PFSK-1 (cell line): ENCODE results near the gene CAMLG.

Experiments used
- FOXP2 ChIP-seq: optimal IDR thresholded peaks from 2 replicates; pipeline ENCODE3; 2011; ENCODE audit warnings: borderline replicate concordance, control low read depth, inconsistent platforms; ENCODE audit not compliant: insufficient read depth; ENCODE audit errors: extremely low read length, extremely low read depth
- POLR2AphosphoS5 ChIP-seq: IDR thresholded peaks from 2 replicates; pipeline ENCODE4 v1.6.1; 2012; ENCODE audit warnings: low read depth, mild to moderate bottlenecking, control low read depth, low read length, moderate library complexity
- REST ChIP-seq, 2 experiments: IDR thresholded peaks; 2 replicates each; pipeline versions ENCODE4 v1.6.1 to v1.8.0; 2011 to 2012; ENCODE audit warnings: low read depth in 2 of 2, low read length in 2 of 2, control low read depth in 1 of 2, inconsistent platforms in 1 of 2, mild to moderate bottlenecking in 1 of 2, moderate library complexity in 1 of 2; ENCODE audit not compliant: insufficient read depth in 1 of 2
- SIN3A ChIP-seq: IDR thresholded peaks from 2 replicates; pipeline ENCODE4 v1.6.1; 2012; ENCODE audit warnings: mild to moderate bottlenecking, low read length, moderate library complexity, borderline replicate concordance; ENCODE audit not compliant: insufficient read depth
- TAF1 ChIP-seq: IDR thresholded peaks from 2 replicates; pipeline ENCODE4 v1.6.1; 2012; ENCODE audit warnings: low read length, control low read depth, borderline replicate concordance; ENCODE audit not compliant: insufficient read depth

Gene CAMLG

GRCh38 chr5:134758504-134759341 is 20.4 kb downstream of the CAMLG start, which contains the start of gene DDX46:
TSS of gene DDX46 (plus strand) at chr5:134758779. CDS start at chr5:134758939, 160 bp downstream.
- TF ChIP-seq POLR2AphosphoS5 (peak; percentile 83), TAF1 (peak; percentile 93), REST (IDR thresholded peaks at IDR 0.05; ENCODE audit: insufficient read depth in 1 of 2, low read depth in 2 of 2, low read length in 2 of 2) (peak; percentile 29 to 66; a peak in 1 of 4 replicates), SIN3A (peak; percentile 43; the same call in 1 of the 2 replicates), FOXP2 (peak; percentile 97)

- TF ChIP-seq TAF1 (no peak), POLR2AphosphoS5 (no peak), FOXP2 (no peak), REST (IDR thresholded peaks at IDR 0.05; ENCODE audit: insufficient read depth in 1 of 2, low read depth in 2 of 2, low read length in 2 of 2) (no peak), SIN3A (no peak)
Observed at GRCh38 chr5:134769206-134769605, 30.9 kb downstream of the CAMLG start.

GRCh38 chr5:134772461-134773125 is 34.2 kb downstream of the CAMLG start:
- TF ChIP-seq SIN3A (no peak), FOXP2 (no peak)

GRCh38 chr5:134777366-134777765 is 39.0 kb downstream of the CAMLG start:
- no peak for TF ChIP-seq TAF1

GRCh38 chr5:134784241-134784920 is 46.0 kb downstream of the CAMLG start:
- TF ChIP-seq SIN3A (no peak), POLR2AphosphoS5 (no peak), TAF1 (no peak), FOXP2 (no peak), REST (IDR thresholded peaks at IDR 0.05; ENCODE audit: insufficient read depth in 1 of 2, low read depth in 2 of 2, low read length in 2 of 2) (no peak)
